NCI-H187 (cell line): Measurements from ENCODE around the gene S100A13.
"Not testable (repeated sequence)": the region's sequence is repeated elsewhere in the genome, so short reads cannot be mapped to it uniquely, and the experiment has no call there.

Experiments
- DNase-seq, 2 experiments: peaks; one replicate each; lab custom pipeline; 2025; lab: John Stamatoyannopoulos, UW

Gene S100A13

DNA sequence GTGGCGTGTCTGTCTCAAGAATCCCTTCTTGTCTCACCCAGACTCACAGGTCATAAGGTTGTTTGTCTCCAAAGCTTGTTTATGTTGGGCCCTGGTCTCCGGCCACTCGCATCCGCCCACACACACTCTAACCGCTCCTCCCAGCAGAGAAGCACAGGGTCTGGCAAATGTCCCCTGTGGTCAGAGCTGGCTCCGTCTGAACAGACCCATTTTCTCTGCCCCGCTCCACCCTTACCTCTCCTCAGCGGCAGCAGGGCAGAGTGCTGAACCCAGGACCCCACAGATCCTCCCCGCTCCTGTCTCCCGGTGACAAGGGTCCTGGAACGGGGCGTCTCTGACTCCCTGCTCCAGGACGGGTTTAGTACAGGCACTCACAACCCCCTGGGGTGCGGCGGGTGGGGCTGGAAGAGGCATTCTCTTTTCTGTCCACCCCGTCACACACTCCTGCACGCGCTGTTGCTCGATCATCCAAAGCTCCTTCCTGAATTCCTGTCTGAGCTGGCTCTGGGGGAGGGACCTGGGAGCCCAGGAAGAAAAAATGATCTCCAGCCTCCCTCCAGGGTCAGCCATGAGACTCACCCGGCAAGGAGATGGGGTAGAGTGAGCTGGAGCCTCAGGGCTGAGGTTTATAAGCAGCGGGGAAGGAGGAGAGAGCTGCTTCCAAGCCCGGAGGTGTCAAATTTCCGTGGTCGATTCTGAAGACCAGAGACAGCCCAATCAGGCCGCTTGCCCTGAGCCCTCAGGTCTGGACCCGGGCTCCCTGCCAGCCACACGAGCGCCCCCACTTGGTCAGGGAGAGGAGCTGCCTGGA is at the start of gene S100A13:
Gene S100A13, minus strand, starts transcription at position 602 of the 811 bp plus-strand sequence. CDS start 1,033 bp downstream, outside the sequence.
- DNase-seq = peak; percentile 97 to 98

DNA sequence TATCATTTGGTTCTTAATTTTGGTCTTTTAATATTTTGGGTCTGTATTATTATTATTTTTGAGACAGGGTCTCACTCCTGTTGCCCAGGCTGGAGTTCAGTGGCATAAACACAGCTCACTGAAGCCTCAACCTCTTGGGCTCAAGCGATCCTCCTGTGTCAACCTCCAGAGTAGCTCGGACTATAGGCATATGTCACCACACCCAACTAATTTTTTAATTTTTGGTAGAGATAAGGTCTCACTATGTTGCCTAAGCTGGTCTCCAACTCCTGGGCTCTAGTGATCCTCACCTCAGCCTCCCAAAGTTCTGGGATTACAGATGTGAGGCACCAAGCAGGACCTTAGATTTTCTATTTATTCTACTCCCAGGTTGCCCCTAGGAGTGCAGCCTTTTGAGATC is 46.2 kb upstream of the S100A13 start:
- DNase-seq = no peak

DNA sequence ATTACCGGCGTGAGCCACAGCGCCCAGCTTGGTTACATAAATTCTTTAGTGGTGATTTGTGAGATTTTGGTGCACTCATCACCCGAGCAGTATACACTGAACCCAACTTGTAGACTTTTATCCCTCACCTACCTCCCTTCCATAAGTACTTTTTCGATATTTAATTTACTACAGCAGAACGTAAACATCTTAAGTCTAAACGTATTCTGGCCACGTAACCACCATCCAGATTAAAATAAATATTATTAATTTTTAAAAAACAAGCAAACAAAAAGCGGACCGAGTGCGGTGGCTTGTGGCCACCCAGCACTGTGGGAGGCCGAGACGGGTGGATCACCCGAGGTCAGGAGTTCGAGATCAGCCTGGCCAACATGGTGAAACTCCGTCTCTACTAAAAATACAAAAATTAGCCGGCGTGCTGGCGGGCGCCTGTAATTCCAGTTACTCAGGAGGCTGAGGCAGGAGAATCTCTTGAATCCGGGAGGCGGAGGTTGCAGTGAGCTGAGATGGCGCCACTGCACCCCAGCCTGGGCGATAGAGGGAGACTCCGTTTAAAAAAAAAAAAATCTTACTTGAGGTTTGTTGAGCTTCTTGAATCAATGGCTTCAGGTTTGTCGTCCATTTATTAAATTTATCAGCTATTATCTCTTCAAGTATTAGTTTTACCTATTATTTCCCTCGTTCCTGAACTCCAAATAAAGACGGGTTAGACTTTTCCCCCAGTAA is 44.5 kb upstream of the S100A13 start:
- DNase-seq = not testable (repeated sequence)

DNA sequence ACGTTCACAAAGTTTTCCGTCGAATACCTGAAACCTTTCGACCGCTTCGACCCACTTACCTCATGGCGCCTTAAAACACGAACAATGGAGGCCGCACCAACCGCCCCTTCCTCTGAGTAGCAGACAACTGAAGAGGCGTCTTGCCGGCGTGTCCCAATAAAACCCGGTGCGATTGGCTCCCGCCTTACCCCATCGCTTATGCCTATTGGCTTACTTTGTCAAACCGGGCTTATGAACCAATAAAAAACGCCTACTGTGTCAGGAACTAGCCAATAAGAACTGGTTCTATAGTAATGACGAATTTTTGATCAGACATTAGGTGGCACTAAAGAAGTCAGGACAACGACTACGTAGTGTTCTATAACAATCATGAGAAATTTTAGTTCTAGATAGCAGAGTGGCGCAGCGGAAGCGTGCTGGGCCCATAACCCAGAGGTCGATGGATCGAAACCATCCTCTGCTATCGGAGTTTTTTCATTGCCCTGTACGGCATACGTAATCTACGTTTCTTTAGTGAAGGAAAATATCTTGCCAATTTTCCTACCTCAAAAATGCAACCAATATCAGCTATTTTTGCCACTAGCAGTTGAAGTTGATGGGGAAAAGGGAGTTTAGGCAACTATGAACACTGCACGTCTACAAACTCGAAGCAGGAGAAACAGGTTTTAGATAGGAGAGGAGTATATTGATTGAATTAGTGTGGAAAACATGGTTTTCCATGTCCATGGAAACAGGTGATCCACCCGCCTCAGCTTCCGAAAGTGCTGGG is 43.7 kb upstream of the S100A13 start, which contains the start of gene ILF2:
Gene ILF2, minus strand, starts transcription at position 135 of the 769 bp plus-strand sequence. Its CDS starts 71 bp downstream, at position 64.
- DNase-seq = peak; percentile 99 to 100

DNA sequence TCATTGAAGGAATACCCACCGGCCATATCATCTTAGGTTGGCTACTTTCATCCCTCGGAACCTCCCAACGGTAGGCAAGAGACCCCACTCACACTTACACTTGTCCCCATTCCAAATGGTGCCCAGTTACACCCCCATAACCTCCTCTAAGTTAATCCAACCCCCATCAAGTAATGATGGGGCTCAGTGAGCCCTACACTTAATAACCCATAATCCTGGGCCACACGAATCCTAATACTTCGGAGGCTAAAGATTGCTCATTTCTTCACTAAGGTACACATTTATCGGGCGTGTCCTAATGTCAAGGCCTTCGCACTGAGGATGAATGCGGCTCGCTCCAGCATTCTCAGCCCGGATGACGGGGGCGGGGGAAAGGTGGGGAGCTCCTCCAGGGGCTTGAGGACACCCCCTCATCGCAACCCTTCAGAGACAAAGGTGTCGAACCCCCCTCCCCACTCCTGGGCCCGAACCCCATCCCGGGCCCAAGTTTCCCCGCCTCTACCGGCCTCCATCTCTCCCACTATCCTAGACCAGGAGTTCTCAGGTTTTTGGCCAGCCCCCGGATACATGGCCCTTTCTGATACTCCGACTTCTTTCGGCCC is 43.1 kb upstream of the S100A13 start:
- DNase-seq = peak in 1 of 2 experiments; percentile 46

DNA sequence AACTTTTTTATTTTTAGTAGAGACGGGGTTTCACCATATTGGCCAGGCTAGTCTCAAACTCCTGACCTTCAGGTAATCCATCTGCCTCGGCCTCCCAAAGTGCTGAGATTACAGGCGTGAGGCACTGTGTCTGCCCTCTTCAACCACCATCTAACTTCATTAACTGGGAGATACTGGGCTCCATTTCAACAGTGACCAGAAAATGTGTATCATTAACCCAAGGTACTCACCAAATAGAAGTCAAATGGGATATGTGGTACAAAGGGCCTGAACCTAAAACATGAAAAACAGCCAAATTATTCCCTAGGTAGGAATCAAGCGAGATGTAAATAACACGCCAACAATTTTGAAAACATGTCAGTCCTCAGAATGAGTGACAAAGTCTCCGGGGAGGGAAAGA is 42.3 kb upstream of the S100A13 start:
- DNase-seq = no peak

DNA sequence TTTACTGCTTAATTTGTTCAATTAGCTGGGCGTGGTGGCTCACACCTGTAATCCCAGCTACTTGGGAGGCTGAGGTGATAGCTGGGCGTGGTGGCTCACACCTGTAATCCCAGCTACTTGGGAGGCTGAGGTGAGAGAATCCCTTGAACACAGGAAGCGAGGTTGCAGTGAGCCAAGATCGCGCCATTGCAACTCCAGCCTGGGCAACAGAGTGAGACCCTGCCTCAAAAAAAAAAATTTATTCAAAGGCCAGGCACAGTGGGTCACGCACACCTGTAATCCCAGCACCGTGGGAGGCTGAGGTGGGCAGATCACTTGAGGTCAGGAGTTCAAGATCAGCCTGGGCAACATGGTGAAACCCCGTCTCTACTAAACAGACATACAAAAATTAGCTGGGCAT is 41.4 kb upstream of the S100A13 start:
- not testable (repeated sequence) for DNase-seq

DNA sequence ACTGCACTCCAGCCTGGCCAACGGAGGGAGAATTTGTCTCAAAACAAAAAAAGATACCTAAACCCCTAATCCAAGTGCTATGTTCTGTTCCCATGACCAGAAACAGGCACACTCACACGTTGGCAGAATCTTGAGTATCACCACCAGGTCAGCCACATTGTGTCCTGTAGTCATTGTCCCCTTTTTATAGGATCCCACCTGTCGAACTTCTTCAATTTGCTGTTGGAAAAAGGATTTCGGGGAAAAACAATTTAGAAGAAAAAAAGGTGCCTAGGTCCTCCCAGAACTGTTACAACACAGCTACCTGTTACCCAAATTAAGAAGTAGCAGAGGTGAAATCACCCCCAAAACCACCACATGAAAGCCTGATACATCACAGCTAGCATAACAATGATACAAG is 40.1 kb upstream of the S100A13 start:
- no peak for DNase-seq

DNA sequence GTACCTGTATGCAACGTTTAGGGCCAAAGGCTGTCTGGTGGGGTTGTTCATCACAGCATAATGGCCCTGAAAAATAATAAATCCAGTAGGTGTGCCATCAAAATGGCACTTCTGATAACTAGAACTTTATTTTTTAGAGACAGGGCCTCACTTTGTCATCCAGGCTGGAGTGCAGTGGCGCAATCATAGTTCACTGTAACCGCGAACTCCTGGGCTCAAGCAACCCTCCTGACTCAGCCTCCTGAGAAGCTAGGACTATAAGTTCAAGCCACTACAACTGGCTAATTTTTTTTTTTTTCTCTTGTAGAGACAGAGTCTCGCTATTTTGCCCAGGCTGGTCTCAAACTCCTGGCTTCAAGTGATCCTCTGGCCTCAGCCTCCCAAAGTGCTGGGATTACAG is 35.9 kb upstream of the S100A13 start:
- DNase-seq = no peak

DNA sequence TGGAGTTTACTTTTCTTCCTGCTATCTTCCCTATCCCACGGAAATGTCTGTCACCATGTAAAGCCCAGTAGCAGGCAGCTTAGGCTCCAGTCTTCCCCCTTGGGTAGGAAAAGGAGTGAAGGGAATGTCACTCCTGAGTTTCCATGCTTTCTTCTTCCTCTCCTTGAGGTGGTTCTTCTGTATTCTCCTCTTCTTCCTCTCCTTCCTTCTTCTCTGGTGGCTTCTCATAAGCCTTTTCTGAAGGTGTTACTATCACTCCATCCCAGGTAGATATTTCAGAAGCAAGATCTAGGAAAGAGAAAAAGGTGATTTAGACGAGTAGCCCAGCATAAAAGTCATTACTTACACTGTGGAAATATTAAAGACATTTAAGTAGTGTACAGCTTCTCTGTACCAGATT is 35.0 kb upstream of the S100A13 start:
- no peak for DNase-seq

DNA sequence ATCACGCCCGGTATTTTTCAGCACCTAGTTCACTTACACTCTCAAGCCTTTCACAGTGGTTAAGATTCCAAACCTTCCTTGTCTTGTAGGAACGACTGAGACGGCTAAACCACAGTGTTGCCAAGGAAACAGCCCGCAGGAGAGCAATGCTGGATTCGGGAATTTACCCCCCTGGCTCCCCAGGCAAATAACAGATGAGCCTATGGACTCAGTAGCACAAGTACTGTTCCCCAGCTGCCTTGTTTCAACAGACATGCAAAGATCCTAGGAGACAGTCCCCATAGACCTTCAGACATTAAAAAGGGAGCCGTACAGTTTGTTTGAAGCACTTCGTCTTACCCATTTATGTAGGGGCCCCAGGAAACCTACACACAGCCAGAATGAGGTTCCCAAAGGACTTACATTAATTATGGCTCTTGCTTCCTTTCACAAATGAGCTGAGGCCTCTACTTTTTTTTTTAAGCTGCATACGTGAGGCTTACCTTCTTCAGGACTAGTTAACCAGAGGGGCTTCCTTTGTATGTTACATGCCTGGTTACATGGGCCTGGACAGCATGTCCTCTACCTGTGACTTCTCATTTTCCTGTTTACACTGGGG is 33.9 kb upstream of the S100A13 start:
- DNase-seq = no peak

DNA sequence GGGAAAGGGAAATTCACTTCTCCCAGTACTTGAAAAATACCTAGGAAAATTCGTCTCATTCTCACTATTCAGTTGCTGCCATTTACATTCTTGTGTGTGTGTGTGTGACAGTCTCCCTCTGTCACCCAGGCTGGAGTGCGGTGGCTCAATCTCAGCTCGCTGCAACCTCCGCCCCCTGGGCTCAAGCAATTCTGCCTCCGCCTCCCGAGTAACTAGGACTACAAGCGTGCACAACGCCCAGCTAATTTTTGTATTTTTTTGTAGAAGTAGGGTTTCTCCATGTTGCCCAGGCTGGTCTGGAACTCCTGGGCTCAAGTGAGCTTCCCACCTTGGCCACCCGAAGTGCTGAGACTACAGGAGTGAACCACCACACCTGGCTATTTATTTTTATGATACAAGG is 32.4 kb upstream of the S100A13 start:
- DNase-seq = no peak

DNA sequence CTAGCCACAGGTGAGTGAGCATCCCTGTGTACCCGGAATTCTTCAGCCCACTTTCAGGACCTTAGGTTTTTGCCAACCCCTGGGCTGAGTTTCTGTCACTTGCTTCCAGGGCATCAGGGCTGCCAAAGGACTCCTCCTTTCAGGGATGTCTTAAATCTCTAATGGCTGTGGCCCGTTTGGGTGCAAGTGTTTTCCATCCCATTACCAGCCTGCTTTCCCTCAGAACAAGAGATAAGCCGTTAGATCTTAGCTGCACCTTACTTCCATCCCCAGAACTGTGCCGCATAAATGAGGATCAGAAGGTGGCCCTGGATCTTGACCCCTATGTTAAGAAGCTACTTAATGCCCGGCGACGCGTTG is 31.9 kb upstream of the S100A13 start:
- no peak for DNase-seq

DNA sequence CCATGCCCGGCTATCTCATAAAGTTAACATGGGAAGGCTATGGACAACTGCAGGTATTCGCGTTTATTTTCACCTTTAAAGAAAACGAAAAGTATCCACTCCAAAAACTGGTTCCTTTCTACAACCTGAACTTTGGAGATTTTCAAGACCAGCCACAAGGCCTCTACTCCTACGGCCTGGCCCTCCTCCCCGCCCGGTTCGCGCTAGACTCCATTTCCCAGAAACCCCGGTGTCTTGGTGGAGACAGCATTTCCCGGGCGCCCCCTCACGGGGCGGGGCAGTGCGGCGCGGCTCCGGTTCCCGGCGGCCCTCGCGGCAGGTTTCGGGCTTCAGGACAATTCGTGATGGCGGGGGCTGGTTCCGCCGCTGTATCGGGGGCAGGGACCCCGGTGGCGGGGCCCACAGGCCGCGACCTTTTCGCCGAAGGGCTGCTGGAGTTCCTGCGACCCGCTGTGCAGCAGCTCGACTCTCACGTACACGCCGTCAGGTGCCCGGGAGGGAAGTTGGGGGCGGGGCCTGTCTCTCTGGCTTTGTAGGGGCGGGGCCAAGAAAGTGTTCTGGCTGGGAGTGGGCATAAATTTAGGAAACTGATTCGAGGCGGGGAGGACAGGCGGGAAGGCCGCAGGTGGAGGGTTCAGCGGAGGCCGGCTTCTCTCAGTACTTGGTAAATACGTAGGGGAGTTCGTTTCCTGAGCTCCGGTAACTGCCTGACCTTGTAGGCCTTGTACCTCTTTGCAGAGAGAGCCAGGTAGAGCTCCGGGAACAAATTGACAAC is 31.3 kb upstream of the S100A13 start, which contains the start of gene SNAPIN:
Gene SNAPIN, plus strand, starts transcription at position 304 of the 775 bp plus-strand sequence. Its CDS starts 41 bp downstream, at position 345.
- peak; percentile 93 to 95 for DNase-seq

DNA sequence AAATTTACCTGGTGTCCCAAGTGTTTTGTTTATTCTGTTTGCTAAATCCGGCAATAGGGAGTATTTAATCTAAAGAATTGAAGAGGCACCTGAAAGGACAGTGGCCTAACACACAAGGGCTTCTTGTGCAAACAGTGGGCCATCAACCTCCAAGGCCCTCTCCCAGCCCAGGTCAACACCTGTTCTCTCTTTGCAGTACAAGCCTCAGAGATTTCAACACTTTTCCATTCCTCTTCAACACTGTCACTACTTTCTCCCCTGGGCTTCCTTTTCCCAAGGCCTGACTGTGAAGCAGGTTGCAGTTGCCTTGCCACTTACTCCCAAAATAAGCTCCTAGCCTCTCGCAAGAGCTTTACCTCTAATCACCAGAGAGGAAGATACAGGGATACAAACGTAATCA is 28.0 kb upstream of the S100A13 start:
- no peak for DNase-seq

DNA sequence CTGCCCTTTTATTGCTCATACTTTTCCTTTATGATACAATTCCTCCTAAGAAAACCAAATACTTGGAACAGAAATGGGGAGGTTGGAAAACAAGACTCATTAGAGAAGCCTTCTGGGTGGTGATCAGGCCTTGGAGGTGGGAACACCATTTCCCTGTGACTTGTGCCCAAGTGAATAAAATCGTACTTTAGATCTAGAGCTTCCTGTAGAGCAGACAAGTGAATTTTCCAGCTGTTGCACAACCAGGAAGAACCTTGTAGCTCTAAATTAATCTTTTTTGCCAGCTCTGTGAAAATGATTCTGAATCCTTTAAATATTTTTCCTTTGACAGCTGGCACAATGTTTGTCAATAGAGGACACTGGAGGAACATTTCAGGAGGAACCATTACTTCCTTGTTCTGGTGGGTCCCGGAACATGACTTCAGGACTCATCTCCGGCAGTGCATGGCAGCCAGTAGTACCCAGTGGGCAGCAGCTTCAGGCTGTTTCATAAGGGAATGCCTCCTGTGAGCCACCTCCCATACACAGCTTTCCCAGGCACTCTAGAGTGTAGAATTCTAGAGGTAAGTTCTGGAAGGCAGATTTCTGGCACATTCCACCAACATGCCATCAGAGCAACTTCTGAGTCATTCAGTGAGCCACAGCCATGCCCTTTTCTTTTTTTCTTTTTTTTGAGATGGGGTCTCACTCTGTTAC is 25.6 kb upstream of the S100A13 start:
- no peak for DNase-seq

DNA sequence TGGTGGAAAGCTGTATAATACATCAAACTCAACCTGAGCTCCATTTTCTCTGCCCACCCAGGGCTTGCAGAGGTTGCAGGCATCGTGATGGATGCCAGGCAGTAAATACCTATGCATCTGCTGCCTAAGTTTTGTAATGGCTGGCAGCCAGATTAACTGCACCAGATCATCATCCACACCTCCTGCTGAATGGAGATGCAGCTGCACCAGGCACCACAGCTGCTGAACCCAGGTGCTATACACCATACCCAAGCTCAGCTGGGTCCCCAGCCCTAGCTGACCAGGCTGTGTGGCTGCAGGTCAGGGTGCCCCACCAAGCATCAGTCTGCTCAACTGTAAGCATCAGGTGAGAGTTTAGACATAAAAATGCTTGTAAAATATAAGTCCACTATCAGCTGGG is 24.5 kb upstream of the S100A13 start:
- DNase-seq = no peak

DNA sequence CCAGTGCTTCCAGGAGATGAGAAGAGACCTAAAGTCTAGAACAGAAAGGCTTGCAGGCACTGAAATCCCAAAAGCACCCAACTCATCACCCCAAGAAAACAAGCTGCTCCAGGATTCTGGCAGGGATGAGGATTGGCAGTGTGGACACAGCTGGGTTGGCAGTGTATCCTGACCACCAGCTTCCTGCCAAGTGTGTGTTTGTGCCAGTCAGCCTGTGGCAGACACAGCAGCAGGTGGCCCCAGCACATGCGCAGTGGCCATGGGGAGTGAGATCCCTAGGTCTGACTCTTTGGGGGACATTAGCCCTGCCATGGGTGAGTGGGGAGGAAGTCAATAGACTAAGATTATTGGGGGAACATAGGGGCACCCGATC is 22.5 kb upstream of the S100A13 start:
- DNase-seq = no peak

DNA sequence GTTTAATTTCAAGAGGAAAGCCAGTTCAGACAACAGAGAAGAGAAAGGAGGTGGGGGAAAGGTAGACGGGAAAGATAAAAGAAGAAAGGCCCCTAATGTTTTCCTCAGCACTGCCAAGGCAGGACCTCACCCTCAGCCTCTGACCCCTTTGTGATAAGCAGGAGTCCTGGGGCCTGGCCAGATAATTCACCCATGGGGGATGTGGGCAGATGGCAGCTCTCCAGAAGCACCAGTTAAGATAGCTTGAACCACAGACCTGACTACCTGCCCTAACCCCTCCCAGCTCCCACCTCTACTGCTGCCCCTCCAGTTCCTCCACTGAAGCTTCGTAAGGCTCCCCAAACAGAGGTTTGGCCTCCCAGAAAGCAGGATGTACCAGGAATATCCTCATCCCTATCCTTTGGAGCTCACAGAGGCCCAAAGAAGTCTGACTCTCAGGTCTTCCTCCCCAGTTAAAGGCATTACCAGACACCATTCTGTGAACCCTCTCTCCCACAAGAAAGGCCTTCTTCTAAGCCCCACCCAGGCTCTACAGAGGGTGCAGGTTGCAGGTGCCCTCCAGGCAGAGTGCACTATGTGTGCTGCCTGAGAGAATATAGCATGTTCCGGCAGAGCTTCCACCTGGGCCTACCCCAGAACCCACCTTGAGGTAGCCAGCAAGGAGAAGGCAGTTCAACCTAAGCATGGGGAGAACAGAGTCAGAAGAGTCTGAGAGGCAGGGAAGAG is 22.0 kb upstream of the S100A13 start:
- no peak for DNase-seq
